ENCODE data around the gene PIR.

PIR gene

GRCh38 chrX:15336023-15336413, 157.1 kb downstream of the PIR start:
- peak; percentile 7 for DNase-seq (ENCODE audit: extremely low read depth, low read depth)
- H3K4me3 ChIP-seq (replicated peaks; ENCODE audit: low read depth, low read length): peak overlapping the region; percentile 67
- TF ChIP-seq, protein P1, sequence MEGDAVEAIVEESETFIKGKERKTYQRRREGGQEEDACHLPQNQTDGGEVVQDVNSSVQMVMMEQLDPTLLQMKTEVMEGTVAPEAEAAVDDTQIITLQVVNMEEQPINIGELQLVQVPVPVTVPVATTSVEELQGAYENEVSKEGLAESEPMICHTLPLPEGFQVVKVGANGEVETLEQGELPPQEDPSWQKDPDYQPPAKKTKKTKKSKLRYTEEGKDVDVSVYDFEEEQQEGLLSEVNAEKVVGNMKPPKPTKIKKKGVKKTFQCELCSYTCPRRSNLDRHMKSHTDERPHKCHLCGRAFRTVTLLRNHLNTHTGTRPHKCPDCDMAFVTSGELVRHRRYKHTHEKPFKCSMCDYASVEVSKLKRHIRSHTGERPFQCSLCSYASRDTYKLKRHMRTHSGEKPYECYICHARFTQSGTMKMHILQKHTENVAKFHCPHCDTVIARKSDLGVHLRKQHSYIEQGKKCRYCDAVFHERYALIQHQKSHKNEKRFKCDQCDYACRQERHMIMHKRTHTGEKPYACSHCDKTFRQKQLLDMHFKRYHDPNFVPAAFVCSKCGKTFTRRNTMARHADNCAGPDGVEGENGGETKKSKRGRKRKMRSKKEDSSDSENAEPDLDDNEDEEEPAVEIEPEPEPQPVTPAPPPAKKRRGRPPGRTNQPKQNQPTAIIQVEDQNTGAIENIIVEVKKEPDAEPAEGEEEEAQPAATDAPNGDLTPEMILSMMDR (IDR thresholded peaks at IDR 0.05; ENCODE audit: low read depth, low read length, missing control alignments): no peak

- TF ChIP-seq, protein P1 (IDR thresholded peaks at IDR 0.05; ENCODE audit: low read depth, low read length, missing control alignments): no peak
- peak; percentile 80 for DNase-seq (ENCODE audit: extremely low read depth, low read depth)
- peak within 1 kb of the TSS; percentile 67 for H3K4me3 ChIP-seq (replicated peaks; ENCODE audit: low read depth, low read length)
These were observed 157.8 kb downstream of the PIR start, which contains the start of gene PIGA for GRCh38 chrX:15335135-15336022. Gene PIGA (minus strand): TSS chrX:15335523. CDS start chrX:15331930, 3,593 bp downstream.
